Stimulated activated CD4-positive, alpha-beta T cell treated with anti-CD3 and anti-CD28 coated beads, Interleukin-2, amount 100 ng/mL, for 4 hours (primary cell): Measurements from ENCODE around the gene SCGB1D2.
"Not testable (repeated sequence)": the region's sequence is repeated elsewhere in the genome, so short reads cannot be mapped to it uniquely, and the experiment has no call there.

Experiments used
- DNase-seq: peaks from one replicate; pipeline ENCODE4 v3.0.0-alpha.2; 2020; ENCODE audit warnings: low read depth

SCGB1D2 gene

GRCh38 chr11:62242021-62242420 lies at the start of gene SCGB1D2:
TSS of gene SCGB1D2 (plus strand) at chr11:62242239. CDS start at chr11:62242308, 69 bp downstream.
- DNase-seq, result no peak

GRCh38 chr11:62193952-62194351 lies 48.1 kb upstream of the SCGB1D2 start:
- DNase-seq, result no peak

- not testable (repeated sequence) for DNase-seq
These were observed 47.0 kb upstream of the SCGB1D2 start for GRCh38 chr11:62195010-62195409.

- DNase-seq, result no peak
These were observed 46.1 kb upstream of the SCGB1D2 start for GRCh38 chr11:62195945-62196344.

- not testable (repeated sequence) for DNase-seq
These were observed 44.6 kb upstream of the SCGB1D2 start for GRCh38 chr11:62197400-62197799.

GRCh38 chr11:62201376-62201775 lies 40.7 kb upstream of the SCGB1D2 start:
- no peak for DNase-seq

GRCh38 chr11:62202910-62203309 lies 39.1 kb upstream of the SCGB1D2 start:
- DNase-seq, result no peak

- no peak for DNase-seq
These were observed 37.6 kb upstream of the SCGB1D2 start for GRCh38 chr11:62204430-62204829.

GRCh38 chr11:62205441-62205840 lies 36.6 kb upstream of the SCGB1D2 start:
- DNase-seq, result no peak

- DNase-seq, result not testable (repeated sequence)
These were observed 35.6 kb upstream of the SCGB1D2 start for GRCh38 chr11:62206276-62207066.

- DNase-seq, result no peak
These were observed 33.3 kb upstream of the SCGB1D2 start for GRCh38 chr11:62208785-62209144.

GRCh38 chr11:62217191-62217748 lies 24.8 kb upstream of the SCGB1D2 start:
- DNase-seq, result no peak

GRCh38 chr11:62221498-62221897 lies 20.5 kb upstream of the SCGB1D2 start:
- no peak for DNase-seq

GRCh38 chr11:62223095-62223494 lies 18.9 kb upstream of the SCGB1D2 start:
- DNase-seq, result no peak

GRCh38 chr11:62233730-62234129 lies 8.3 kb upstream of the SCGB1D2 start:
- no peak for DNase-seq

- no peak for DNase-seq
These were observed 5.9 kb upstream of the SCGB1D2 start for GRCh38 chr11:62236187-62236586.

GRCh38 chr11:62237499-62237898 lies 4.5 kb upstream of the SCGB1D2 start:
- no peak for DNase-seq

- no peak for DNase-seq
These were observed 3.9 kb upstream of the SCGB1D2 start for GRCh38 chr11:62238151-62238550.

- no peak for DNase-seq
These were observed 944 bp upstream of the SCGB1D2 start for GRCh38 chr11:62241095-62241494.

- no peak for DNase-seq
These were observed 3.3 kb downstream of the SCGB1D2 start for GRCh38 chr11:62245271-62245753.

GRCh38 chr11:62251698-62252097 lies 9.7 kb downstream of the SCGB1D2 start:
- no peak for DNase-seq

GRCh38 chr11:62253999-62254542 lies 12.0 kb downstream of the SCGB1D2 start:
- no peak for DNase-seq

- no peak for DNase-seq
These were observed 14.2 kb downstream of the SCGB1D2 start for GRCh38 chr11:62256281-62256680.
